Lung (tissue), 12 donors: ENCODE measurements around the gene TFAP2A. TPM values are rescaled to one million over a fixed set of nuclear protein-coding genes. Genes with fewer than 3 reads are reported as not detected.

Source experiments
- ATAC-seq: fragments of 200-7000 bp; cut with Tn5 transposase; one replicate; pipeline ENCODE4 v1.9.1; 2020; ENCODE audit warnings: moderate number of reproducible peaks; ENCODE audit not compliant: insufficient read depth, low FRiP score
- DNase-seq, 3 donors: peaks; one replicate each; pipeline ENCODE4 v3.0.0-alpha.2; 2013 to 2017
- H3K27ac ChIP-seq, 2 donors: one replicate each; pipeline ENCODE4 v1.5.1; 2013; ENCODE audit warnings: mild to moderate bottlenecking in 2 of 2, moderate library complexity in 2 of 2, control low read depth in 1 of 2, inconsistent platforms in 1 of 2, low read depth in 1 of 2, low read length in 1 of 2
- H3K27me3 ChIP-seq, 3 donors: one replicate each; pipeline ENCODE4 v1.5.1; 2013; ENCODE audit warnings: low read length in 2 of 3; ENCODE audit not compliant: control insufficient read depth in 3 of 3, insufficient read depth in 3 of 3
- H3K36me3 ChIP-seq, 4 donors: one replicate each; pipeline ENCODE4 v1.5.1; 2013; ENCODE audit warnings: low read length in 4 of 4, mild to moderate bottlenecking in 1 of 4, moderate library complexity in 1 of 4; ENCODE audit not compliant: control insufficient read depth in 4 of 4, insufficient read depth in 4 of 4
- H3K4me1 ChIP-seq, 5 donors: one replicate each; pipeline ENCODE4 v1.5.1; 2013; ENCODE audit warnings: low read length in 5 of 5, mild to moderate bottlenecking in 2 of 5, moderate library complexity in 1 of 5; ENCODE audit not compliant: control insufficient read depth in 5 of 5, insufficient read depth in 5 of 5
- H3K4me3 ChIP-seq: one replicate; pipeline ENCODE4 v1.5.1; 2013; ENCODE audit warnings: mild to moderate bottlenecking, control low read depth, moderate library complexity
- H3K9ac ChIP-seq, 2 donors: one replicate each; pipeline ENCODE4 v1.5.1; 2013; ENCODE audit warnings: low read length in 2 of 2, control low read depth in 1 of 2; ENCODE audit not compliant: insufficient read depth in 1 of 2
- H3K9me3 ChIP-seq, 4 donors: one replicate each; pipeline ENCODE4 v1.5.1; 2013; ENCODE audit warnings: low read length in 3 of 4, mild to moderate bottlenecking in 1 of 4, moderate library complexity in 1 of 4; ENCODE audit not compliant: control insufficient read depth in 4 of 4, insufficient read depth in 3 of 4
- CTCF ChIP-seq: IDR thresholded peaks from 2 replicates; pipeline ENCODE4 v1.5.1; 2012; ENCODE audit warnings: mild to moderate bottlenecking; ENCODE audit errors: control extremely low read depth, extremely low read depth
- WGBS, 2 donors: extraction: QIAGEN DNeasy Blood & Tissue Kit; methylation state at CpG; one replicate each; pipeline ENCODE4 v1.1.7; 2013; 5-methylcytosine and 5-hydroxymethylcytosine counted together
- polyA plus RNA-seq, 2 donors: library from polyadenylated mRNA; stranded (reverse); fragments of 200-250 nt; gene quantifications; one replicate each; pipeline ENCODE4 v1.2.1, GENCODE V29; 2013
- total RNA-seq, 2 donors: library from RNA; depleted of rRNA in 1 of 2; stranded (reverse); fragments of >200 nt in 1 of 2; gene quantifications; one replicate each; pipeline ENCODE4 v1.2.1, GENCODE V29; 2014 to 2021
- donor health status: control.
- donor health status: control.
- donor health status: Bipolar disorder and iron deficiency.
- donor health status: healthy.
- donor health status: DM: yes; HTN: yes; CAD: no.

TFAP2A gene
- total and polyA plus RNA-seq, 4 donors, result 0.14 to 2.7 (median 0.64) TPM

- ATAC-seq (no peak), DNase-seq (peak in 1 of 3 donors; percentile 1)
- no peak for TF ChIP-seq CTCF
- 23 to 29% methylated on average over 5 of the region's 5 CpGs for WGBS, 2 donors
- no peak overlapping the region for H3K9ac ChIP-seq
- H3K27ac ChIP-seq, result no peak overlapping the region
- H3K4me3 ChIP-seq, result no peak overlapping the region
- H3K9me3 ChIP-seq, result peaks cover 0 to 31% (median 0%) of the 10 kb centered on the region in 4 donors
- H3K36me3 ChIP-seq, result no peaks in the 10 kb centered on the region
- peaks cover 3 to 40% (median 21%) of the 10 kb centered on the region in 5 donors for H3K4me1 ChIP-seq
- peaks cover 8 to 92% (median 82%) of the 10 kb centered on the region in 3 donors for H3K27me3 ChIP-seq
Measured at GRCh38 chr6:10416516-10416862, 1.6 kb upstream of the TFAP2A start.

GRCh38 chr6:10415617-10416480 lies 975 bp upstream of the TFAP2A start:
- H3K27ac ChIP-seq, result no peak overlapping the region
- no peaks in the 10 kb centered on the region for H3K36me3 ChIP-seq
- peaks cover 0 to 27% (median 0%) of the 10 kb centered on the region in 4 donors for H3K9me3 ChIP-seq
- no peak overlapping the region for H3K4me3 ChIP-seq
- no peak for ATAC-seq
- peak in 1 of 3 donors; percentile 4 for DNase-seq
- no peak overlapping the region for H3K9ac ChIP-seq
- peaks cover 3 to 45% (median 20%) of the 10 kb centered on the region in 5 donors for H3K4me1 ChIP-seq
- TF ChIP-seq CTCF, result no peak
- H3K27me3 ChIP-seq, result peaks cover 8 to 92% (median 81%) of the 10 kb centered on the region in 3 donors
- 10 to 17% methylated on average over 36 of the region's 36 CpGs for WGBS, 2 donors

- Histone ChIP-seq H3K4me3 (no peak overlapping the region), H3K4me1 (peaks cover 3 to 45% (median 20%) of the 10 kb centered on the region in 5 donors), H3K9me3 (peaks cover 0 to 34% (median 0%) of the 10 kb centered on the region in 4 donors), H3K9ac (no peak overlapping the region), H3K36me3 (no peaks in the 10 kb centered on the region), H3K27me3 (peaks cover 4 to 92% (median 82%) of the 10 kb centered on the region in 3 donors), H3K27ac (no peak overlapping the region)
- WGBS, 2 donors, result 4 to 6% methylated on average over 37 of the region's 37 CpGs
- ATAC-seq, result no peak
- TF ChIP-seq CTCF, result no peak
- peak in 2 of 3 donors; percentile 26 to 32 for DNase-seq
Measured at GRCh38 chr6:10413850-10414738, 780 bp downstream of the TFAP2A start.
